Brain microvascular endothelial cell (primary cell): ENCODE measurements around the gene ADAMTS12.
A peak's percentile ranks its signal among the peaks of the same experiment; 100 is the strongest.
"Not testable (repeated sequence)": the region's sequence is repeated elsewhere in the genome, so short reads cannot be mapped to it uniquely, and the experiment has no call there.

Experiments used
- DNase-seq: peaks from one replicate; pipeline ENCODE4 v3.0.0-alpha.2; 2020
- H3K27ac ChIP-seq: fragments of 250-450 bp; sonication (Bioruptor Pico); 2 replicates; pipeline ENCODE4 v1.5.1; 2020; ENCODE audit warnings: mild to moderate bottlenecking, moderate library complexity
- H3K27me3 ChIP-seq: fragments of 250-450 bp; sonication (Bioruptor Pico); replicated peaks from 2 replicates; pipeline ENCODE4 v1.5.1; 2020; ENCODE audit warnings: mild to moderate bottlenecking
- H3K36me3 ChIP-seq: fragments of 250-450 bp; sonication (Bioruptor Pico); replicated peaks from 2 replicates; pipeline ENCODE4 v1.5.1; 2020; ENCODE audit warnings: mild to moderate bottlenecking
- H3K4me3 ChIP-seq: 2 replicates; pipeline ENCODE4 v1.5.1; 2011; ENCODE audit warnings: low read depth, mild to moderate bottlenecking, control low read depth, low read length, moderate library complexity
- CTCF ChIP-seq: IDR thresholded peaks from 2 replicates; pipeline ENCODE4 v1.5.1; 2011; ENCODE audit warnings: low read depth, mild to moderate bottlenecking, moderate library complexity, low read length, control low read depth, inconsistent platforms; ENCODE audit errors: missing control alignments
- in situ Hi-C: cut with HindIII; loops from 2 replicates; pipeline ENCODE4 v1.10.0; 2017; ENCODE audit warnings: low sequenced_read_pairs, low pct_ligation_motif_present

ADAMTS12 gene

GRCh38 chr5:33549982-33550567, 341.7 kb downstream of the ADAMTS12 start:
- DNase-seq = no peak
- Histone ChIP-seq H3K36me3 (peaks cover 61% of the 10 kb centered on the region), H3K27me3 (no peaks in the 10 kb centered on the region), H3K27ac (no peak overlapping the region), H3K4me3 (no peak overlapping the region)
- in situ Hi-C loops = no loop called here
- peak; percentile 0 for TF ChIP-seq CTCF

DNA sequence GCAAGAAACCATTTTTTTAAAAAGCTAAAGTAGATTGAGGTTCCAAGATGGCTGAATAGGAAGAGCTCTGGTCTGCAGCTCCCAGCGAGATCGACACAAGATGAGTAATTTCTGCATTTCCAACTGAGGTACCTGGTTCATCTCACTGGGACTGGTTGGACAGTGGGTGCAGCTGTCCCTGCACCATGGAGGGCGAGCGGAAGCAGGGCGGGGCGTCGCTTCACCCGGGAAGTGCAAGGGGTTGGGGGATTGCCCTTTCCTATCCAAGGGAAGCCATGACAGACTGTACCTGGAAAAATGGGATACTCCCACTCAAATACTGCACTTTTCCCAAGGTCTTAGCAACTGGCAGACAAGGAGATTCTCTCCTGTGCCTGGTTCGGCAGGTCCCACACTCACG, 352.0 kb downstream of the ADAMTS12 start:
- in situ Hi-C loops, H3K27me3 ChIP-seq, DNase-seq, H3K4me3 ChIP-seq, H3K27ac ChIP-seq: not testable (repeated sequence)
- H3K36me3 ChIP-seq = peaks cover 38% of the 10 kb centered on the region

DNA sequence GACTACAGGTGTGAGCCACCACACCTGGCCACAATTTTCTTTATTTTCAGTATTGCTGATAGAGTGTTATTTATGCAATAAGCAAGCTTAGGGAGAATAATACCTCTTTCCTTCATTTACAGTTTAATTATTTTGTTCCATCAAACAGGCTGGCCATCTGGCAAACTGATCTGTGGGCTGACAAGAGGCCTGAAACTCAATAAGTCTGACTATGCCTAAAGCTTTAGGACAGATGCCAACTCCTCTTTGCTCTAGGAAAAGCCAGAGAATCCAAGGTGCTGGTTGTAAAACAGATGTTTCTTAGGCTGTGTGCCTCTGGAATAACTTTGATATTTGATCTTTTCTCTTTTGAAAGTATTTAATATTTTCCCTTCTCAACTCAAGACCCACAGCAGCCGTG, 352.6 kb downstream of the ADAMTS12 start:
- TF ChIP-seq CTCF = no peak
- H3K36me3 ChIP-seq = peaks cover 42% of the 10 kb centered on the region
- no peak overlapping the region for H3K27ac ChIP-seq
- no peak for DNase-seq
- in situ Hi-C loops = no loop called here
- H3K4me3 ChIP-seq = no peak overlapping the region
- H3K27me3 ChIP-seq = no peaks in the 10 kb centered on the region

DNA sequence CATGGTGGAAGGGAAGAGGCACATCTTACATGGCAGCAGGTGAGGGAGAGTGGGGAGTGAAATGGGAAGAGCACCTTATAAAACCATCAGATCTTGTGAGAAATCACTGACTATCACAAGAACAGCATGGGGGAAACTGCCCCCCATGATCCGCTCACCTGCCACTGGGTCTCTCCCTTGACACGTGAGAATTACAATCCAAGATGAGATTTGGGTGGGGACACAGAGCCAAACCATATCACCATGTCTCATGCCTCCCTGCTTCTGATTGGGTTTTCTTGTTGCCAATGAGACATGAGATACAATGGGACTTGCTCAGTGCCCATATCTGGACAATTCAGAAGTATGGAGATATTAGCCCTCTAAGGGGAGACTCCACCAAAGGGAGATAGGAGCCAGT, 353.6 kb downstream of the ADAMTS12 start:
- no peak for DNase-seq
- peaks cover 47% of the 10 kb centered on the region for H3K36me3 ChIP-seq
- H3K27ac ChIP-seq = no peak overlapping the region
- H3K4me3 ChIP-seq = no peak overlapping the region
- no peaks in the 10 kb centered on the region for H3K27me3 ChIP-seq
- TF ChIP-seq CTCF = no peak
- in situ Hi-C loops = no loop called here

DNA sequence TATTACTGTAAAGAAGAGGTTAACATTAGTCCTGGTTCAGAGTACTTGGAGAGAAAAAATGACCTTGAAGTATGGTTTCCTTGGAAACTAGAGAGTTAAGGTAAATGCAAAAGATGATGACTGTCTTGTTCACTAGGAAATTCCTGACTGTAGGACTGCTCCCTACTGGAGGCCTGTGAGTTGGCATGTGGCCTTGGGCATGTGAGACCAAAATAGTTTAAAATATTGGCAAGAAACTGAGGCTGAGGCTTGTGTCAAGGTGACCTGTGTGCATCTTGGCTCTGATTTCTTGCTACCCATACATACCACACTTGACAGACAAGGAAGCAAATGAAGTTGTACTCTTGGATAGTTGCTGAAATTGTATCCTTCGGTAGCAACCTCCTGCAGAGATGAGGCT, 354.6 kb downstream of the ADAMTS12 start:
- H3K36me3 ChIP-seq = peaks cover 56% of the 10 kb centered on the region
- H3K4me3 ChIP-seq = no peak overlapping the region
- H3K27ac ChIP-seq = no peak overlapping the region
- TF ChIP-seq CTCF = no peak
- no peaks in the 10 kb centered on the region for H3K27me3 ChIP-seq
- in situ Hi-C loops = no loop called here
- no peak for DNase-seq

GRCh38 chr5:33536802-33537201, 355.0 kb downstream of the ADAMTS12 start:
- DNase-seq = no peak
- in situ Hi-C loops = no loop called here
- Histone ChIP-seq H3K36me3 (peaks cover 59% of the 10 kb centered on the region), H3K4me3 (no peak overlapping the region), H3K27me3 (no peaks in the 10 kb centered on the region), H3K27ac (no peak overlapping the region)
- no peak for TF ChIP-seq CTCF
